H1 (cell line): Measurements from ENCODE around the gene SLC35F6. TPM values are rescaled to one million over a fixed set of nuclear protein-coding genes. Genes with fewer than 3 reads are reported as not detected.

Source experiments
- CTCF ChIA-PET: fragments of 300-600 bp; sonication (Branson Sonifier 250); formaldehyde crosslinking; loops from one replicate; lab custom pipeline; 2021; ENCODE audit not compliant: partially characterized antibody; lab: Charles Lee
- POLR2A ChIA-PET: fragments of 300-600 bp; sonication (Branson Sonifier 250); formaldehyde crosslinking; loops from one replicate; lab custom pipeline; 2021; ENCODE audit warnings: inconsistent platforms; ENCODE audit not compliant: partially characterized antibody; lab: Charles Lee
- DNase-seq, 2 experiments: peaks; one replicate each; pipeline versions ENCODE4 v3.0.0 to v3.0.0-alpha.2; 2010 to 2022; ENCODE audit warnings: low spot score in 2 of 2, low read depth in 1 of 2, mixed read lengths in 1 of 2
- FAIRE-seq: peaks from 2 replicates; lab custom pipeline; 2011; peaks lifted over from hg19 to GRCh38; lab: Jason Lieb, UNC
- H2AFZ ChIP-seq: 2 replicates; pipeline ENCODE4 v1.8.1; 2012; ENCODE audit warnings: low read length, inconsistent platforms
- H2AK5ac ChIP-seq: 2 replicates; pipeline ENCODE4 v1.6.1; 2013; ENCODE audit warnings: low read depth, low read length
- H2BK120ac ChIP-seq: replicated peaks from 2 replicates; pipeline ENCODE3; 2013; ENCODE audit warnings: low read depth, low read length, inconsistent platforms
- H2BK12ac ChIP-seq: 2 replicates; pipeline ENCODE4 v1.6.1; 2013; ENCODE audit warnings: low read depth, low read length
- H2BK15ac ChIP-seq: 2 replicates; pipeline ENCODE4 v1.6.1; 2013; ENCODE audit warnings: low read length
- H2BK20ac ChIP-seq: 2 replicates; pipeline ENCODE4 v1.6.1; 2013; ENCODE audit warnings: low read length
- H2BK5ac ChIP-seq: 2 replicates; pipeline ENCODE4 v1.6.1; 2013; ENCODE audit warnings: low read depth, low read length
- H3K14ac ChIP-seq: 2 replicates; pipeline ENCODE4 v1.6.1; 2013; ENCODE audit warnings: inconsistent platforms; ENCODE audit not compliant: insufficient read length
- H3K18ac ChIP-seq: 2 replicates; pipeline ENCODE4 v1.6.1; 2013; ENCODE audit warnings: low read length; ENCODE audit errors: extremely low read depth
- H3K23ac ChIP-seq: 2 replicates; pipeline ENCODE4 v1.6.1; 2013; ENCODE audit warnings: inconsistent platforms; ENCODE audit not compliant: insufficient read length
- H3K23me2 ChIP-seq: 2 replicates; pipeline ENCODE4 v1.6.1; 2013; ENCODE audit warnings: low read depth, low read length
- H3K27ac ChIP-seq: 2 replicates; pipeline ENCODE4 v1.6.1; 2011; ENCODE audit warnings: low read depth, low read length, inconsistent platforms
- H3K27me3 ChIP-seq, 4 experiments: replicated peaks in 1 of 4; 1 replicate in 1 of 4; 2 replicates in 3 of 4; pipeline versions ENCODE4 v1.6.1 to v1.8.1; 2011 to 2013; ENCODE audit warnings: low read length in 3 of 4, mild to moderate bottlenecking in 3 of 4, inconsistent platforms in 2 of 4, mixed read lengths in 2 of 4, moderate library complexity in 1 of 4; ENCODE audit not compliant: control insufficient read depth in 3 of 4, insufficient read depth in 3 of 4; ENCODE audit errors: extremely low read depth in 1 of 4
- H3K36me3 ChIP-seq, 4 experiments: 2 replicates each; pipeline versions ENCODE4 v1.6.1 to v1.8.1; 2011 to 2013; ENCODE audit warnings: mild to moderate bottlenecking in 4 of 4, low read length in 3 of 4, moderate library complexity in 2 of 4, control low read depth in 1 of 4, inconsistent platforms in 1 of 4; ENCODE audit not compliant: insufficient read depth in 4 of 4, control insufficient read depth in 2 of 4
- H3K4ac ChIP-seq: replicated peaks from 2 replicates; pipeline ENCODE3; 2013; ENCODE audit warnings: low read length, low read depth, mixed read lengths, inconsistent platforms; ENCODE audit not compliant: insufficient read length
- H3K4me1 ChIP-seq, 4 experiments: replicated peaks in 1 of 4; 1 replicate in 1 of 4; 2 replicates in 3 of 4; pipeline versions ENCODE4 v1.6.1 to v1.8.1; 2011 to 2013; ENCODE audit warnings: low read length in 3 of 4, inconsistent platforms in 2 of 4, mixed read lengths in 1 of 4; ENCODE audit not compliant: insufficient read depth in 4 of 4, control insufficient read depth in 3 of 4
- H3K4me2 ChIP-seq, 2 experiments: 2 replicates each; pipeline versions ENCODE4 v1.6.1 to v1.8.1; 2011 to 2013; ENCODE audit warnings: low read depth in 2 of 2, low read length in 2 of 2, control low read depth in 1 of 2, inconsistent platforms in 1 of 2, mild to moderate bottlenecking in 1 of 2; ENCODE audit not compliant: insufficient read depth in 1 of 2
- H3K4me3 ChIP-seq, 4 experiments: fragments of 200-600, 300-600 bp in 1 of 4; sonication (generic), shearing (Covaris generic), sonication (Bioruptor Twin) in 1 of 4; 2 replicates each; pipeline versions ENCODE4 v1.5.1 to v1.8.1; 2011 to 2016; ENCODE audit warnings: low read length in 4 of 4, low read depth in 3 of 4, control low read depth in 2 of 4, inconsistent platforms in 2 of 4, mild to moderate bottlenecking in 2 of 4, mixed read lengths in 1 of 4, moderate library complexity in 1 of 4; ENCODE audit not compliant: insufficient read depth in 2 of 4; ENCODE audit errors: extremely low read depth in 1 of 4
- H3K56ac ChIP-seq: replicated peaks from 2 replicates; pipeline ENCODE3; 2013; ENCODE audit warnings: low read depth, mild to moderate bottlenecking, mixed read lengths, low read length, inconsistent platforms; ENCODE audit not compliant: insufficient read length
- H3K79me1 ChIP-seq: 2 replicates; pipeline ENCODE4 v1.6.1; 2013; ENCODE audit warnings: low read depth, low read length, control low read depth
- H3K79me2 ChIP-seq, 2 experiments: 2 replicates each; pipeline versions ENCODE4 v1.6.1 to v1.8.1; 2012 to 2013; ENCODE audit warnings: low read length in 2 of 2, mild to moderate bottlenecking in 2 of 2, inconsistent platforms in 1 of 2; ENCODE audit not compliant: insufficient read depth in 2 of 2, control insufficient read depth in 1 of 2
- H3K9ac ChIP-seq, 4 experiments: replicated peaks in 1 of 4; 1 replicate in 1 of 4; 2 replicates in 3 of 4; pipeline versions ENCODE4 v1.6.1 to v1.8.1; 2011 to 2013; ENCODE audit warnings: low read depth in 3 of 4, low read length in 3 of 4, control low read depth in 2 of 4, mild to moderate bottlenecking in 2 of 4, moderate library complexity in 2 of 4, inconsistent platforms in 1 of 4; ENCODE audit errors: extremely low read depth in 1 of 4
- H3K9me3 ChIP-seq, 2 experiments: 2 replicates each; pipeline versions ENCODE4 v1.6.1 to v1.8.1; 2012 to 2013; ENCODE audit warnings: mild to moderate bottlenecking in 2 of 2, moderate library complexity in 2 of 2, control low read depth in 1 of 2, inconsistent platforms in 1 of 2, low read depth in 1 of 2, low read length in 1 of 2, mixed read lengths in 1 of 2; ENCODE audit not compliant: insufficient read depth in 2 of 2
- H4K20me1 ChIP-seq, 2 experiments: replicated peaks in 1 of 2; 2 replicates each; pipeline versions ENCODE3 to v1.8.1; 2011 to 2013; ENCODE audit warnings: inconsistent platforms in 2 of 2, low read length in 2 of 2, mild to moderate bottlenecking in 1 of 2; ENCODE audit not compliant: insufficient read depth in 2 of 2, control insufficient read depth in 1 of 2
- H4K5ac ChIP-seq: 2 replicates; pipeline ENCODE4 v1.6.1; 2013; ENCODE audit warnings: low read length, low read depth, mixed read lengths, inconsistent platforms; ENCODE audit not compliant: insufficient read length
- H4K8ac ChIP-seq: 2 replicates; pipeline ENCODE4 v1.8.0; 2013; ENCODE audit warnings: mild to moderate bottlenecking, moderate library complexity, low read length, inconsistent platforms; ENCODE audit not compliant: insufficient read depth; ENCODE audit errors: extremely low read depth
- H4K91ac ChIP-seq: replicated peaks from 2 replicates; pipeline ENCODE3; 2013; ENCODE audit warnings: low read length, mixed read lengths, inconsistent platforms; ENCODE audit not compliant: insufficient read length
- WGBS, 2 experiments: shearing (Covaris generic) in 1 of 2; methylation state at CpG; one replicate each; pipeline versions ENCODE4 v1.1.6 to v1.1.7; 2013 to 2015; ENCODE audit warnings: low lambda C conversion rate in 2 of 2, mixed read lengths in 2 of 2, inconsistent platforms in 1 of 2, low coverage in 1 of 2, missing lambda C conversion rate in 1 of 2; ENCODE audit not compliant: insufficient replicate concordance in 2 of 2, insufficient coverage in 1 of 2, insufficient read length in 1 of 2; ENCODE audit errors: extremely low coverage in 1 of 2, missing lambda C conversion rate in 1 of 2; 5-methylcytosine and 5-hydroxymethylcytosine counted together
- polyA plus RNA-seq, 7 experiments: library from polyadenylated mRNA; depleted of rRNA in 3 of 7; stranded (reverse) in 5 of 7; unstranded in 2 of 7; fragments of >200 nt in 5 of 7; fragments of 200-250 nt in 2 of 7; gene quantifications; 1 replicate in 5 of 7; 2 replicates in 1 of 7; 4 replicates in 1 of 7; pipeline versions ENCODE4 v1.2.1 to v1.2.3, GENCODE V29; 2011 to 2013; ENCODE audit warnings: missing spikeins in 2 of 7, mixed read lengths in 2 of 7
- total RNA-seq: library from RNA; stranded (reverse); fragmentation: NEBNext Ultra II Directional; extraction: Animal tissue kit (Norgen Biotek cat#: 25700); gene quantifications from 2 replicates; pipeline ENCODE4 v1.2.1, GENCODE V29; 2021
- TF ChIP-seq, protein P1 (sequence below): IDR thresholded peaks from 2 replicates; pipeline ENCODE4 v1.6.1; 2012; ENCODE audit warnings: inconsistent platforms

The SLC35F6 gene
- total and polyA plus RNA-seq, 2 of the 8 experiments (the other 6 are each of a cell fraction or from before 2014, with no cell fraction given), result 11.2 to 13.5 TPM

DNA sequence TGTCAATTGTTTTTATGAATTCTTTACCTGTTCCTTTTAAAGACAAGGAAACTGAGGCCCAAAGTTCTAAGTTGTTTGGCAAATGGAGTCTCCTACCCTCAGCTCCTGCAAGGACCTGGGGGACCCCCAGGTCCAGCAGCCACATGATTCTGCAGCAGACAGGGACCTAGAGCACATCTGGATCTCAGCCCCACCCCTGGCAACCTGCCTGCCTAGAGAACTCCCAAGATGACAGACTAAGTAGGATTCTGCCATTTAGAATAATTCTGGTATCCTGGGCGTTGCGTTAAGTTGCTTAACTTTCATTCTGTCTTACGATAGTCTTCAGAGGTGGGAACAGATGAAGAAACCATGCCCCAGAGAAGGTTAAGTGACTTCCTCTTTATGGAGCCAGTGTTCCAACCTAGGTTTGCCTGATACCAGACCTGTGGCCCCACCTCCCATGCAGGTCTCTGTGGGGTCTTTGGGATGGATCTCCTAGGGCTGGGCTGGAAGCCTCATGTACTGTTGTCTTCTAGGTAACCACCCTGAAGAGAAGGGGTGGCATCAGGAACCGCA, 16.2 kb downstream of the SLC35F6 start:
- Histone ChIP-seq H3K4me3 (no peak overlapping the region), H3K79me2 (no peaks in the 10 kb centered on the region), H2AFZ (no peak overlapping the region), H3K27me3 (peaks cover 0 to 5% (median 4%) of the 10 kb centered on the region in 4 experiments; a peak in 2 of 7 replicates), H3K9me3 (no peaks in the 10 kb centered on the region), H3K23me2 (no peaks in the 10 kb centered on the region), H3K4me1 (no peaks in the 10 kb centered on the region), H3K4me2 (no peak overlapping the region), H2BK20ac (no peak overlapping the region), H3K27ac (no peak overlapping the region), H2AK5ac (no peak overlapping the region), H3K4ac (no peak overlapping the region), H3K14ac (no peak overlapping the region), H3K23ac (no peak overlapping the region), H2BK15ac (no peak overlapping the region), H2BK12ac (no peak overlapping the region), H4K20me1 (no peaks in the 10 kb centered on the region), H4K8ac (no peak overlapping the region), H3K9ac (no peak overlapping the region), H3K36me3 (peaks cover 5 to 7% (median 6%) of the 10 kb centered on the region in 4 experiments; a peak in 4 of 8 replicates), H3K56ac (no peak overlapping the region), H4K91ac (no peak overlapping the region), H4K5ac (no peak overlapping the region), H2BK120ac (no peak overlapping the region), H3K79me1 (no peaks in the 10 kb centered on the region), H2BK5ac (no peak overlapping the region), H3K18ac (no peak overlapping the region)
- no peak for DNase-seq
- WGBS, 2 experiments, result 95% methylated on average over 4 of the region's 4 CpGs; no CpG with 5 or more reads in 1 of the 2 experiments
- TF ChIP-seq, protein P1, sequence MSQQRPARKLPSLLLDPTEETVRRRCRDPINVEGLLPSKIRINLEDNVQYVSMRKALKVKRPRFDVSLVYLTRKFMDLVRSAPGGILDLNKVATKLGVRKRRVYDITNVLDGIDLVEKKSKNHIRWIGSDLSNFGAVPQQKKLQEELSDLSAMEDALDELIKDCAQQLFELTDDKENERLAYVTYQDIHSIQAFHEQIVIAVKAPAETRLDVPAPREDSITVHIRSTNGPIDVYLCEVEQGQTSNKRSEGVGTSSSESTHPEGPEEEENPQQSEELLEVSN, result no peak
- ChIA-PET POLR2A (interaction anchor here (1.1 to 2.2 kb wide), 2 partner anchors 8 to 11 kb away, joined by 3 to 6 read pairs; no protein-coding TSS in a partner anchor), CTCF (interaction anchor here (2.2 kb wide), 1 partner anchor 10 kb away, joined by 11 read pairs; no protein-coding TSS in a partner anchor)
- no peak for FAIRE-seq
